OCI-LY3 (cell line): Measurements from ENCODE around the gene TAF1D.

Experiments used
- EZH2phosphoT487 ChIP-seq: fragments of 200-600 bp; shearing (Covaris generic); IDR thresholded peaks from 2 replicates; pipeline ENCODE4 v1.6.1; 2018; ENCODE audit warnings: antibody characterized with exemption, mixed run types, low read depth
- TF ChIP-seq, protein P1 (sequence below): fragments of 200-600, 300-600 bp; sonication (generic); IDR thresholded peaks from 2 replicates; pipeline ENCODE4 v1.5.1; 2014; ENCODE audit warnings: antibody characterized with exemption, low read length, low read depth

DNA sequence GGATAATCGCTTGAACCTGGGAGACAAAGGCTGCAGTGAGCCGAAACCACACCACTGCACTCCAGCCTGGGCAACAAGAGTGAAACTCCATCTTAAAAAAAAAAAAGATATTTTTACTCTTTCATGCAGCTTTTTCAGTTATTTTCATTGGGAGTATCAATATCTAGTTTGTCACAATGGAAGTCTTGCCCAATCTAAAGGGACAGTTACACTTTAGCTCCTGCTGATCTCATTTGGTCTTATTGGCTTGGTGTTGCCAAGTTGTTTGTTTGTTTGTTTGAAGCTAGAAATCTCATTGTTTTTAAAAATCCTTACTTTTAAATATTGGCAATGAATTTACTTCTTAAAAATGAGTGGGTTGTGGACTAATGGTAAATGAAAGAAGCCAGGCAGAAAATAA is 55.1 kb downstream of the TAF1D start:
- TF ChIP-seq, protein P1, sequence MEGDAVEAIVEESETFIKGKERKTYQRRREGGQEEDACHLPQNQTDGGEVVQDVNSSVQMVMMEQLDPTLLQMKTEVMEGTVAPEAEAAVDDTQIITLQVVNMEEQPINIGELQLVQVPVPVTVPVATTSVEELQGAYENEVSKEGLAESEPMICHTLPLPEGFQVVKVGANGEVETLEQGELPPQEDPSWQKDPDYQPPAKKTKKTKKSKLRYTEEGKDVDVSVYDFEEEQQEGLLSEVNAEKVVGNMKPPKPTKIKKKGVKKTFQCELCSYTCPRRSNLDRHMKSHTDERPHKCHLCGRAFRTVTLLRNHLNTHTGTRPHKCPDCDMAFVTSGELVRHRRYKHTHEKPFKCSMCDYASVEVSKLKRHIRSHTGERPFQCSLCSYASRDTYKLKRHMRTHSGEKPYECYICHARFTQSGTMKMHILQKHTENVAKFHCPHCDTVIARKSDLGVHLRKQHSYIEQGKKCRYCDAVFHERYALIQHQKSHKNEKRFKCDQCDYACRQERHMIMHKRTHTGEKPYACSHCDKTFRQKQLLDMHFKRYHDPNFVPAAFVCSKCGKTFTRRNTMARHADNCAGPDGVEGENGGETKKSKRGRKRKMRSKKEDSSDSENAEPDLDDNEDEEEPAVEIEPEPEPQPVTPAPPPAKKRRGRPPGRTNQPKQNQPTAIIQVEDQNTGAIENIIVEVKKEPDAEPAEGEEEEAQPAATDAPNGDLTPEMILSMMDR = no peak
- no peak for TF ChIP-seq EZH2phosphoT487
